GM21528 (cell line): ENCODE measurements around the gene SLC25A10.
"Not testable (repeated sequence)": the region's sequence is repeated elsewhere in the genome, so short reads cannot be mapped to it uniquely, and the experiment has no call there.

Source experiments
- ATAC-seq: cut with Tn5 transposase; IDR thresholded peaks from one replicate; pipeline ENCODE4 v1.9.1; 2021; ENCODE audit warnings: mild to moderate bottlenecking, moderate library complexity; ENCODE audit not compliant: unreplicated experiment, low FRiP score

The SLC25A10 gene, protein sequence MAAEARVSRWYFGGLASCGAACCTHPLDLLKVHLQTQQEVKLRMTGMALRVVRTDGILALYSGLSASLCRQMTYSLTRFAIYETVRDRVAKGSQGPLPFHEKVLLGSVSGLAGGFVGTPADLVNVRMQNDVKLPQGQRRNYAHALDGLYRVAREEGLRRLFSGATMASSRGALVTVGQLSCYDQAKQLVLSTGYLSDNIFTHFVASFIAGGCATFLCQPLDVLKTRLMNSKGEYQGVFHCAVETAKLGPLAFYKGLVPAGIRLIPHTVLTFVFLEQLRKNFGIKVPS

GRCh38 chr17:81711814-81712467, at the start of gene SLC25A10:
Gene SLC25A10, plus strand, starts transcription at chr17:81712284. Its CDS starts 143 bp downstream, at chr17:81712427.
- peak; percentile 52 for ATAC-seq

DNA sequence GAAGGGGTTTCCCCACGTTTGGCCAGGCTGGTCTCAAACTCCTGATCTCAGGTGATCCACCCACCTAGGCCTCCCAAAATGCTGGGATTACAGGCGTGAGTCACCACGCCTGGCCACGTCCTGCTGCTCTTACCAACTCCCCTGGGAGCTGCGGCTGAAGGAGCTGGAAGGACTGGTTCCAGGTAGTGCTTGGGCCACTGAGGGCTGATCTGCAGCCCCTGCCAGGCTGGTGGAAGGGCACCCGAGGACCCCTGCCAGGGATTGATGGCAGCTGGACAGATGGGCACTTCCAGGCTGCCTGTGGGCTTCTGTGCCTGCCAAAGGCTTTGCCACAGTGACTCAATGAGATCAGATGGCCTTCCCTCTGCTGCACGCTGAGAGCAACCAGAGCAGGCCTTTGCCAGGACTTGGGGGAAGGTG, 48.0 kb upstream of the SLC25A10 start:
- ATAC-seq = no peak

DNA sequence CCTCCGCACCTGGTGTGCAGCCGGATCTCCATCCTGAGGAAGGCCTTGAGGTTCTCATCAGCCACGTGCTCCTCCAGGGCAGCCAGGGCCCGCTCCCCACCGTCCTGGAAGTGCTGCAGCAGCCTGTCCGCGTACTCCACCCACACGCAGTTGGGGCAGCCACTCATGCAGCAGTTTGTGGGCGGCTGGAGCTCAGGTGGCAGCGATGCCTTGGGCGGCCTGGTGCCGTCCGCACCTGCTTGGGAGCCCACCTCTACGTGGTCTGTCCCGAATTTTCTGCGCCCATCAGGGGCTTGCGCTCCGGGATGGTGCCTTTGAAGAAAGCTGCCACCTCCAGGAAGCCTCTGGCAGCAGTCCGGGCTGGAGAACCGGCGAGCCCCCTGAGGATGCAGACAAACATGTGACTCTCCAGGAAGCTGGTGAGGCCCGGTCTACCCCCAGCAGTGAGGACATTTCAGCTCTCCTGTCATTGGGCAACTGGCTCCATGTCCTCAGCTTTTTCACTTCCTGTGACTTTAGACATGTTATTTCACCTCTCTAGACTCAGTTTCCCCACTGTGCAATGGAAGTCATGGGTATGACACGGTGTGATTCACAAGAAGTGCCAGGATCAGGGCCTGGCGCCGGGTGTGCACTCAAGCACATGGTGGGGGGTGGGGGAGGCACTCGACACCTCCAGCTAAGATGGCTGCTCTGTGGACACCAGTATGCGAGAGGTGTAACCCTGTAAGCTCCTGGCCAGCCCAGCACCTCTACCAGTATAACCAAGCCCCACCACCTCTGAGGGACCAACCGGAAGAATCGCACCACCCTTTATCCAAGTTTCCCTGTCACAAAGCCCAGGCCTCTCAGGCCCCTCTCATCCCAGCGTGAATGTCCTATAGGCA, 46.6 kb upstream of the SLC25A10 start:
- ATAC-seq = peak; percentile 25

DNA sequence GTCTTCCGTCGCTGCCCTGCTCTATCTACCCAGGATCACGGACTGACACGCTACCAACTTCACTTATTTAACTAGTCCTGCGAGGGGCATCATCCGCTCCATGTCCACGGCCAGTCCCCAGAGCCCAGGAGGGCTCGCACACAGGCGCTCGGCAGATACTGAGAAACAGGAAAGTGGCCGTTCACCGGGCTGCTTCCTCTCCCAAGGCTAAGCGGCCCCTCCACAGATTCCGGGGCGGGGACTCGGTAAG, 46.1 kb upstream of the SLC25A10 start:
- peak; percentile 28 for ATAC-seq

DNA sequence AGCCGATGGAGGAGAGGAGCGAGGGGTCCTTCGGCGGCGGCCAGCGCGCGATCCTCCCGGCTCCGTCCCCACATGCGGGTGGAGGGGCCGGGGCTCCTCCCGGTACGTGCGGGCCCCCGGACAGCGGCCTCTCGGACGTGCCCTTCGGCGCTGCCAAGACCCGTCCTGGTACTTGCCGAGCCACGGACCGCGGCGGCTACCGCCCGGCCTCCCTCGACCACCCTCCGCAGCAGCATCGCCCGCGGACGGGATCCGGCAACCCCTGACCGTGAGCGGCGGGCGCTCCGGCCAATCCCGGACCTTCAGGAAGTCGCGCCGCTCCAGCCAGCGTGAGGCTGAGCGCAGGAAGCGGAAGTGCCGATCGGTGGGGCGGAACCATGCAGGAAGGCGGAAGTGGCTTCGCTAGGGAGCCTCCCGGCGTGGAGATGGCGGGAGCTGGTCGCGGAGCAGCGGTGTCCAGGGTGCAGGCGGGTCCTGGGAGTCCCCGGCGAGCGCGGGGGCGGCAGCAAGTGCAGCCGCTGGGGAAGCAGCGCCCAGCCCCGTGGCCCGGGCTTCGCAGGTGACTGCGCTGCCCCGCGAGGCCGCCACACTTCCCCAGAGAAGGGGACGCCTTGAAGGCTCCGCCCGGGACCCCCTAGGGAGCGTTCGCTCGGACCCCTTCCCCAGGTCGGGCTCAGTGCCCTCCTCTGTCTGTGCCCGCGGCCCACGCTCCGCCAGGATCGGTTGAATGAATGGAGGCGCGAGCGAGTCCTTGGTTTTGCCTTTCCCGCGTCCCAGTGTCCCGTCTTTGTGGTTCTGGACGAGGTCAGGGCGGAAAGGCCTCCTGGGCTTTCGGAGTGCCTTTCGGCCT, 45.5 kb upstream of the SLC25A10 start, which contains the start of the genes CCDC137 and OXLD1:
CCDC137 (plus strand) TSS at position 396 of the 850 bp plus-strand sequence; CDS start at position 426, 30 bp downstream.
OXLD1 (minus strand) TSS at position 264 of the 850 bp plus-strand sequence; CDS start at position 236, 28 bp downstream.
- ATAC-seq = peak; percentile 88

- ATAC-seq = no peak
These were observed 44.3 kb upstream of the SLC25A10 start for GRCh38 chr17:81667754-81668153.

- ATAC-seq = no peak
These were observed 39.6 kb upstream of the SLC25A10 start for GRCh38 chr17:81672504-81672903.

GRCh38 chr17:81672954-81673353, 39.1 kb upstream of the SLC25A10 start:
- ATAC-seq = no peak

DNA sequence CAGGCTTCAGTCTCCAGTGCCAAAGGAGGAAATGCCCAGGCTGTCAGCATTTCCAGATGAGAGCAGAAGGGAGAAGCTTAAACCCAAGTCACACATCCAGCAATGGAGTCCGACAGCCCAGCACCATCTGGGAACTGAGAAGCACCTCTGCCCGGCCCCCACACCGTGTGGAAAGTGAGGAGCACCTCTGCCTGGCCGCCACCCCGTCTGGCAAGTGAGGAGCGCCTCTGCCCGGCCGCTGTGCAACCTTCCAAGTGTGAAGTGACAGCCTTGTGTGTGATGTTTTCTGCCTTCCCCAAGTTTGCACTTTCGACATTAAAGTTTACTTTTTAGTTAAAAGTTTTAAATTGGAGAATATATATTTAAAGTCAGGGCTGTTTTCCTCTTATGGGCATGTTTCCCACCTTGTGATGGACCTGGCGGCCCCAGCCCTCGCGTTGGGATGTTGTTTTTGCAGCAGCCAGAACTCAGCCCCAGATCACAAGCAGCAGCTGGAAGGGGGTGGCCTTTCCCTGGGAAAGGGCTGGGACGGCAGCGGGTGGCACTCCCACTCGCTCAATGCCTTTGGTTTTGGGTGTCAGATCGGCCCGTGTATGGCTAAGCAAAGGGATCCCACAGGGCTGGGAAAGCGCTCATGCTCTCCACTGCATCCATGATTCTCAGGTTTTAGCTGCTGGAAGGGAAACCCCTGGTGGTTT, 38.4 kb upstream of the SLC25A10 start:
- ATAC-seq = no peak

GRCh38 chr17:81675515-81676221, 36.4 kb upstream of the SLC25A10 start:
- ATAC-seq = not testable (repeated sequence)

GRCh38 chr17:81676906-81677305, 35.2 kb upstream of the SLC25A10 start:
- ATAC-seq = no peak

GRCh38 chr17:81680150-81680549, 31.9 kb upstream of the SLC25A10 start:
- no peak for ATAC-seq

- ATAC-seq = no peak
These were observed 30.4 kb upstream of the SLC25A10 start for GRCh38 chr17:81681672-81682071.

DNA sequence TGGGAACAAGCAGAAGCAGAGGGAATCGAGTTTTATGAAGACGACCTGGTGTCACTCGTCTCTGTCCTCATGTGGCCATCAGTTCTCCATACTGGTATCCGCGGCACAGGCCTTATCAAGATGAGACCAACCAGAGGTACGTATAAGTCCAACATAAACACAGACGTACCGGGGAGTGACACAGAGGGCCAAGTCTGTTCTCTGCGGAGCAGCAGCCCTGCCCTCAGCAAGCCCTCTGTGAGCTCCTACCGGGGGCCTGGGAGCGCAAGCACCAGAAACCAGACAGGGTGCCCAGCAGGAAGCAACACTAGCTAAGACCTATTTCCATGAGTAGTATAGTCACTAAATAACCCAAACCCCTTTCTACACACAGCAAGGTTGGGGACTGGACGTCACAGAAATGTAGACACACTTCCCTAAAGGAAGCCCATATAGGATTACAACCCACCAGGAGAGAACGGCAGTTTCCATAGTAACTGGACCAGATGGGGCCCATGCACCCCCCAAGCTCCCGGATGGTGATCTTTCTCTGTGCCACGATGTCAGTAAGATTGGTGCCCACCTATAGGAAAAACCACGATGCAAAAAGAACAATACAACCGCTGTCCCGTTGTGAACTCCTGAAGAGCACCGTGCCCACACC, 29.4 kb upstream of the SLC25A10 start:
- no peak for ATAC-seq

- ATAC-seq = peak; percentile 25
These were observed 28.9 kb upstream of the SLC25A10 start for GRCh38 chr17:81683208-81683583.

DNA sequence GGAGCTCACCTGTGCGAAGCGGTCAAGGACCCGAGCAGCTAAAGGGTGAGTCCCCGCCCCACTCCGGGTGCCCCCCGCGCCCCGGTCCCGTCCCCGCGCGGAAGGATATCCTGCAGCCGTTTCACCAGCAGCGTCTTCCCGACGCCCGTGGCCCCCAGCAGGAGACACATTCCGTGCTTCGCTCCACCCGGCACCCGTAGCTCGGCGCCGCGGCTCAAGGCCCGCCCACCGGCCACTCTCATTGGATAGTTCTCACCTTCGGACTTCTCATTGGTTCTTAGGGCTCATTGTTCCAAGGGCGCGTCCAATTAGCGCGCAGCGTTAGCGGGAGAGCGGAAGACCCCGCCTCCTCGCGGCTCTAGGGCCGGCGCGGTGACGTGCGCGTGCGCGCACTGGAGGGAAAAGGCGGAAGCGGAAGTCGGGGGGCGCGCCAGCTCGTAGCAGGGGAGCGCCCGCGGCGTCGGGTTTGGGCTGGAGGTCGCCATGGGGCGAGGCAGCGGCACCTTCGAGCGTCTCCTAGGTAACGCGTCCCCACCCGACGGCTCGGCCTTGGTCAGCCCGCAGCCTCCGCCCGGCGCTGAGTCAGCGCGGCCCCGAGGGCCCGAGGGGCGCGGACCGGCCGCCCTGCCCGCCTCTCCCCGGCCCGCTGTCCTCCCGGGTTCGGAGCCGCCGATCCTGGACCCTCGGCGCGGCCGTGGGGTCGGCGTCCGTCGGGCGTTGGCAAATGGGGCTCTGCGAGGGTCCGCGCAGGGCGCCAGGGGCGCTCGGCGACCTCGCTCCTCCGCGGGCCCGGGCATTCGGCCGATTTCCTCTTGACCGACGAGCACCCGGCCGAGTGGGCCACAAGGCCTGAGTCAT, 28.3 kb upstream of the SLC25A10 start, which contains the start of the genes ARL16 and HGS:
ARL16 (minus strand) TSS at position 214 of the 858 bp plus-strand sequence; CDS start at position 170, 44 bp downstream.
HGS (plus strand) TSS at position 428 of the 858 bp plus-strand sequence; CDS start at position 484, 56 bp downstream.
- ATAC-seq = peak; percentile 82

- ATAC-seq = peak; percentile 14
These were observed 27.6 kb upstream of the SLC25A10 start for GRCh38 chr17:81684442-81684911.
